GM18867 (cell line): ENCODE results near the gene FBXO10.
"Not testable (repeated sequence)": the region's sequence is repeated elsewhere in the genome, so short reads cannot be mapped to it uniquely, and the experiment has no call there.

Source experiments
- ATAC-seq: cut with Tn5 transposase; IDR thresholded peaks from one replicate; pipeline ENCODE4 v1.9.1; 2021; ENCODE audit warnings: mild to moderate bottlenecking, moderate library complexity; ENCODE audit not compliant: unreplicated experiment

Gene FBXO10

DNA sequence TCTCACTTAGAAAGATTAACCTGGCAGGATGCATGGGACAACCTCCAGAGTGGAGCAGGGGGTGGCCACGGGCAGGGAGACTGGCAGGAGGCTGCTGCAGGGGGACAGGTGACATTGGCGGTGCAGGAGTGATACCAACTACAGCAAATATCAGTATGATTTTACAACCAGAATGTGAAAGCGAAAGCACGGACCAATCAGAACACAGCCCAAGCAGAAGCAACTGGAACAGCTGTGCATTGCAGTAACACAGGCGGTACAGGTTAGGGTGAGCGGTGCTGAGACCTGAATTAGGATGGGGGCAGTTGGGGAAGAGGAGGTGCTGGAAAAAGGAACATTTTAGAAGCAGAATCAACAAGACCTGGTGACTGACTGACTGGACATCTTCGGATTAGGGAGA, 61.2 kb downstream of the FBXO10 start:
- no peak for ATAC-seq

DNA sequence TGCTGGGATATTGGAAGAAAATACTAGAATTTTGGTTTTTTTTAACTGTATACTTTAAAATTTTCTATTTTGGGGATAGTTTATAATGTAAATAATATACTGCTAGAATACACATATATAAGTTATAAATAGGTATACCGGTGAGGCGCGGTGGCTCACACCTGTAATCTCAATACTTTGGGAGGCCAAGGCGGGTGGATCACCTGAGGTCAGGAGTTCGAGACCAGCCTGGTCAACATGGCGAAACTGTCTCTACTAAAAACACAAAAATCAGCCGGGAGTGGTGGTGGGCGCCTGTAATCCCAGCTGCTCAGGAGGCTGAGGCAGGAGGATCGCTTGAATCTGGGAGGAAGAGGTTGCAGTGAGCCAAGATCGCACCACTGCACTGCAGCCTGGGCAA, 61.8 kb downstream of the FBXO10 start:
- ATAC-seq, result not testable (repeated sequence)

DNA sequence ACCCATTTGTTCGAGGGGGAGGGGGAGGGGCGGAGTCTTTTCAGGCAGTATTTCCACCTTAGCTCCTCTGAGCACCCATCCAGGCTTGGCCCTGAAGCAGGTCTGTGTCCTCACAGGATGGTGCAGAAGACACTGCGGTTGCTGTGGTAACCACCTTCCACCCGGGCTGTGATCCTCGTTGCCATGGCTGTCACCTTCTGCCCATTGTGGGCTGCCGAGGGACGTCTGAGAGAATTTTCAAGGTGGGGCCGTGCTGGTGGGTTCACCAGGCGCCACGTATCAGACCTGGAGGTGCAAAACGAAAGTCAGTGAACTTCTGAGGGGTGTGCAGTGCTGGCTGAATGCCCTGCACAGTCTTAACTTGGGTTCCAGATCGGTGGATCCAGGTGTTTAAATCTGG, 63.7 kb downstream of the FBXO10 start:
- ATAC-seq, result no peak

DNA sequence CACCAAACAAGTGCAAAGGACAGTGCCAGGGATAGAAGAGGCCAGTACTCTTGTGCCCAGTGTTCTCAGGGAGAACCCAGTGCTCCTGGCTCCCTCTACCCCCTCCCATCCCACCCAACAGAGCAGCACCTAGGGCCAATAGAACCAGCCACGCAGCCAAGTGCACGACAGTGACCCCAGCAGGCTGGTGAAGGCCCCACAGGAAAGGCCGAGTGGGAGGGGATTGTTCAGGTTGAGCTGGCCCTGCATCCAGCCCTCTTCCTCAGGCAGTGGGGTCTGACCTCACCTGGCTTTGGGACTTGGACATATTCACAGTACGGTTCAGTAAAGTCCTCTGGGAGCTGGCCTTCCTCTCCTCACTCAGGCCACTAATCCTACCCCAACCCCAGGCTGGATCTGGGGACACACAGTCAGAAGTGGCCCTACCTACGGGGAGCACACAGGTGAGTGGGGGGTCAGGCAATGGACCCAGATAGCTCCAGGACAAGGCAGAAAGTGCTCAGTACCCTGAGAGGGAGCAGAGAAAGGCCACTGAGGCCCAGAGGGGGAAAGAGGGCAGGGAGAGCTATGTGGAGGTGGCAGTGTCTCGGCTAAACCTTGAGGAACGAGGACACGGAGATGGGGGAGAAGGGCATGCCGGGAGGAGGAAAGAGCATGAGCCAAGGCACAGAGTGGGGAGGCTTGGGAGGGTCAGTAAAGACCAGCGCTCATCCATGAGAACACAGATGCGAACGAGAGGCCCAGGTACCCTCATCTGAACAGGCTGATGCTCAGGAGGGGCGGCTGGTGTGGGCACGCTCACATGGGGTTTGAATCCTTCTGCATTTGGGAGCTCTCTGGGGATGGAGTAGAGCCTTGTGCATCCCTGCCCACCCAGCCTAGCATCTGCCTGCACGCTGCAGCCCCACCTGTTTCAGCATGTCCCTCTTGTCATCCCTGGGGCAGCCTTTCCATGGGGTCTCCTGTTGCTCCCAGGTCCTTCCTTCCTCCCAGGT, 64.9 kb downstream of the FBXO10 start:
- ATAC-seq, result no peak

DNA sequence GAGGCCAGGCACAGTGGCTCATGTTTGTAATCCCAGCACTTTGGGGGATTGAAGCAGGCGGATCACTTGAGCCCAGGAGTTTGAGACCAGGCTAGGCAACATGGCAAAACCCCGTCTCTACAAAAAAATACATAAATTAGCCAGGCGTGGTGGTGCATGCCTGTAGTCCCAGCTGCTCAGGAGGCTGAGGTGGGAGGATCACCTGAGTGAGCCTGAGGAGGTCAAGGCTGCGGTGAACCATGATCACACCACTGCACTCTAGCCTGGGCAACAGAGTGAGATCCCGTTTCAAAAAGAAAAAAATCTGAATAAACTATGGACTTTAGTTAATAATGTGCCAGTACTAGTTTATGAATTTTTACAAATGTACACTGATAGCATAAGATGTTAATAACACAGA, 66.1 kb downstream of the FBXO10 start:
- ATAC-seq, result not testable (repeated sequence)

DNA sequence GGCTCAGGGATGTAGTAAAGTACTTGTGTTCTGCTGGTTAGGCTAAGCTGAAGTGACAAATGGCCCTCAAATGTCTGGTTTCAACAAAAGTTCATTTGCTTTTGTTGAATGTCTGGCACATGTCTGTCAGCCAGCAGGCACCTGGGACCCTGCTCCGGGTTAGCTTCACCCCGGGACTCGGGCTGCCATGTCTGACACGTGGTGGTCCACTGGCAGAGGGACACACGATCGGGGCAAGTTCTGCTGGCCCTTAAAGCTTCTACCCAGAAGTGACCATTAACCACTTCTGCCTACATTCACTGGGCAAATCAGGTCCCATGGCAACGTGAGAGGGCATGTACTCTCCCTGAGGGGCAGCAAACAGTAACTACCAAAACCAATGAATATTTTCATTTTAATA, 66.6 kb downstream of the FBXO10 start:
- no peak for ATAC-seq

DNA sequence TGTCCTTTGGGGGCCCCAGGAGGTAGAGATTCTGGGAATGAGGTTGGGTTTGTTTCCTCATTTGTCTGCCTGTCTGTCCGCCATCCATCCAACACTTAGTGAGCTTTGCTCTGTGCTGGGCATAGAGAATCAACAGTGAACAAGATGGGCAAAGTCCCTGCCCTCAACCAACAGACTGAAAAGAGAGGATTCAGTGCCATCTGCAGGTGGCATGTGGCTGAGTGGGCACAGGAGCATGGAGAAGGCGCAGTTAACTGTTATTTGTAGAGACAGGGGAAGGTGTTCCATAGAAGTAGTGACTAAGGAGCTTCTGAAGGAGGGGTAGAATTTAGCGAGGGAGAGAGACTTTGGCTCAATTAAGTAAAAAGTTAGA, 67.4 kb downstream of the FBXO10 start:
- no peak for ATAC-seq

DNA sequence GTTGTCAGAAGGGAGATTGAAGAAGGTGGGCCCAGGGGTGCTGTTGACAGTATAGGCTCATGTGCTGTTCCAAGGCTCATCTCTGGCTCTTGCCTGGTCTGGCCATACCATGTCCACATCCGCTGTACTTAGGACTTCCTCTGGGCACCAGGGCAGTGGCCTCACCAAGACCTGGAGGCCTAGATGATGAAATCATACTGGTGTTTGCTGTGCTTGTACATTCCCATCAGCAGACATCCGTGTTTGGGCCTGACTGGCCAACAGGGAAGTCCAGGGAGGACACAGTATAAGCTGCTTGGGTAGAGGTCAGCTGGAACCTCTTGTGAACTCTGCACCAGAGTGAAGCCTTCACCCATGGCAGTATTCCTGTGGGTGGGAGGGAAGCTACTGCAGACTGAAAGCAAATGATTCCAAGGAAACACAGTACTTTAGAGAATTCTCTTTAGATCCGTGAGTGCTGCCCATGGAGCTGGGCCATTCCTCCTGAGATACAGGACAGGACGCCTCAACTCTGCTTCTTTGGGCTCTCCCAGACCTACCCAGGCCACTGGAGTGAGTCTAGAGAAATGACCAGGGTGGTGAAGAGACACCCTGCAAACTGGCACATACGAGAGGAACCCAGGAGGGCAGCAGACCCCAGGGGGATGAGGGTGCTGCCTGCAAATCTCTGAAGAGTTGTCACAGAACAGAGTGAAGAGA, 67.9 kb downstream of the FBXO10 start:
- no peak for ATAC-seq

DNA sequence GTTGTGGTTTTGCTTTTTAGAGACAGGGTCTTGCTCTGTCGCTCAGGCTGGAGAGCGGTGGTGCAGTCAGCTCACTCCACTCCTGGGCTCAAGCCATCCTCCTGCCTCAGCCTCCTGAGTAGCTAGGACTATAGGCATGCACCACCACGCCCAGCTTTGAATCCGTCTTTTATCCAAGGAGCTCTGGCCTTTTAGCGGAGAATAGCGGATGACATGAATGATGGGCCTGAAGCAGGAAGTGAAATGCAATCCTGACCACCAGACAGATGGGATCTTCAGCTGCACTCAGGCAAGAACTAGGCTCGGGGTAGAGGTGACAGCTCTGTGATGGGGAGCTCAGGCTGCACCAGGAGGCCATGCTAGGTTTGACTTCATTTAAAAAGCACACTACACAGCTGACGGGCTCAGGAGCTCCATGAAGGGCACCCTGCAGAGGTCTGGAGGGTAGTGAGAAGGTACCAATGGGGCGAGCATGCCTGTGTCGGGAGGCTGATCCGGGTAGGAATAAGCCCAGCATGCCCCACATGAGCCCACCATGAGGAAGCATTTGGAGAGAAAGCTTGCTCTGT, 68.5 kb downstream of the FBXO10 start:
- ATAC-seq, result no peak

DNA sequence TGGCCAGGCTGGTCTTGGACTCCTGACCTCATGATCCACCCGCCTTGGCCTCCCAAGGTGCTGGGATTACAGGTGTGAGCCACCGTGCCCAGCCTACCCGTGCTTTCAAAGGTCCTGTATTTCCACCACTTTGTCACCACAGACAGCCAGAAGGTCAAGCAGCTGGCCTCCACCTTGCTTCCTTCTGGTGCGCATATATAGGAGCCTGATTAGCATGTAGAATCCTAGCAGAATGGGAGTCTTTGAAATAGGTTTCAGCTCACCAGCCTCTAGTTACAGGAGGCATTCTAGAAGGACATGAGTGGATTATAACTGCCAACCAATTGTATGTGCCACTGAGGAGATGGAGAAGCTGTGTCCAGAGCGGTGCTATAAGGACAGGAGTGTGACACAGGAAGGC, 71.6 kb downstream of the FBXO10 start:
- no peak for ATAC-seq

DNA sequence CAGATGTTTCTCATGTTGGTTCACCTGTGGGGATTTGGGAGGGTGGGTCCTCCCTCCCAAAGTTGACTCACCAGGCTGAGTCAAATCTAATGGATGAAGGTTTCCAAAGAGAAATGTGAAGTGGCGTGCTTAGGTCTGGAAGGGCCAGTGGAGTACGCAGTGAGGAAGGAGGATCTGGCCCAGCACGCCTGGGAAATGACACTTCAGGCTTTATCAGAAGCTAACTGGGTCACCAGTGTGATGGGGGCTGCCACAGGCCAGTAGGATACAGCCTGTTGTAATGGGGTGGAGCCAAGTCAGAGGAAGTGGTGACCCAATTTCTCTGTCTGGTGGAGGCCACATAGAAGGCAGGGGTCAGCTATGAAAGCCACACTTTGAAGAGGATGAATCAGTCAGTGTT, 72.4 kb downstream of the FBXO10 start:
- ATAC-seq, result no peak

DNA sequence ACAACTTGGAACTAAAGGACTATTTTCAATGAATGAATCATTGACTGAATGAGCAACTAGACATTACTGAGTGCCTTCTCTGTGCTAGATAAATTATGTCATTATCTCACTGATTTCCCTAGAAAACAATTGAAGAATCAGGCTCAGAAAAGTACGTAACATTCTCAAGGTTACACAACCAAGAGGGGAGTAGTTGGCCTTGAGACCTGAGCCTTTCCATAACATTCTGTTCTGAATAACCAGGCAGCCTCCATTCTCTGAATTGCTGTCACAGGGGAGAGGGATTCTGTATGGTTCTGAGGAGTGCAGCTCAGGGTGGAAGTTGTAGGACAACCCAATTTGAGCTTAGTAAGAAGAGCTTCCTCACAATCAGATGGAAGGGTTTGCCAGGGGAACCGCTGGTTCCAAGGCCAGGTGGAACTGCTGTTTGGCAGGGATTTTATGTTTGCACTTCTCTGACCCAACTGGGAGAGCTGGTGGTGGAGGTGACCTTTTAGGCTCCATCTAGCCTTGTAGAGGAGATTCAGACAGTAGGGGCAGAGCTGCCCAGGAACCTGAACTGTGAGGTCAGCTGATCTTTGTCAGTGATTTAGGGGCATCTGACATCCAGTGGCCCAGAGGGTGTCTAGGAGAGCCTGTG, 74.1 kb downstream of the FBXO10 start:
- no peak for ATAC-seq

DNA sequence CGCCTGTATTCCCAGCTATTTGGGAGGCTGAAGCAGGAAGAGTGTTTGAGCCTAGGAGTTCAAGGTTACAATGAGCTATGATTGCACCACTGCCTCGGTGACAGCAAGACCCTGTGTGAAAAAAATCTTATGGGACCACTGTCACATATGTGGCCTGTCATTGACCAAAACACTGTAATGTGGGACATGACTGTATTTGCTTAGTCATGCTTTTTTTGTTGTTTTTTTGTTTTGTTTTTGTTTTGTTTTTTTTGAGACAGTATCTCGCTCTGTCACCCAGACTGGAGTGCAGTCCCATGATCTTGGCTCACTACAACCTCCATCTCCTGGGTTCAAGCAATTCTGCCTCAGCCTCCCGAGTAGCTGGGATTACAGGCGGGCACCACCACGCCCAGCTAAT, 76.9 kb downstream of the FBXO10 start:
- ATAC-seq, result no peak

DNA sequence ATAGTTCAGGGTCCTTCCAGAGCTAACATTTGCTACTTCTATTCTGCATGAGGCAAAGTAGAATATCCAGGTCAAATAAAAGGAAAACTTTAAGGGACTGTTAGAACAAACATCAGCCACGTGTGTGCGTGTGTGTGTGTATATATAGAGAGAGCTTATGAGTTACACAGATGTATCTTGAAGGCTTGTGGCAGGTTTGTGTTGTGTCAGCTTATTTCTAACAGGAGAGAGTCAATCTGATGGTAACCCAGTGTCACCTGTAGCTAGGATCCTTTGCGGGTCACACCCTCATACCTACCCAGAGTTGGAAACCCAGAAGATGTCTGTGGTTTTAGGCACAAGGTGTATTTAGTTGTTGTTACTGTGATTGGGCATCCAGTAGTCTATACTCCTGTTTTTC, 77.7 kb downstream of the FBXO10 start:
- no peak for ATAC-seq

DNA sequence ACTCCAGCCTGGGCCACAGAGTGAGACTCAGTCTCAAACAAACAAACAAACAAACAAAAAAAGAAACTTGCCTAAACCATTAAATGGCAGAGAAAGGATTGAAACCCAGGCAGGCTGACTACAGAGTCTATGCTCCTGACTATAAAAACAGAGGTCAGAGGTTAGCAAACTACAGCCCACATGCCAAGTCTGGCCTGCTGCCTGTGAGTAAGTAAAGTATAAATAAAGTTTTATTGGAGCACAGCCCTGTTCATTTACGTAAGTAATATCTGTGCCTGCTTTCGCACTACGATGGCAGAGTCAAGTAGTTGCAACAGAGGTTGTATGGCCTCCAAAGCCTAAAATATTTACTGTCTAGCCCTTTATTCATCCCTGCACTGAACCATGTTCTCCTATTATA, 78.9 kb downstream of the FBXO10 start:
- ATAC-seq, result no peak

DNA sequence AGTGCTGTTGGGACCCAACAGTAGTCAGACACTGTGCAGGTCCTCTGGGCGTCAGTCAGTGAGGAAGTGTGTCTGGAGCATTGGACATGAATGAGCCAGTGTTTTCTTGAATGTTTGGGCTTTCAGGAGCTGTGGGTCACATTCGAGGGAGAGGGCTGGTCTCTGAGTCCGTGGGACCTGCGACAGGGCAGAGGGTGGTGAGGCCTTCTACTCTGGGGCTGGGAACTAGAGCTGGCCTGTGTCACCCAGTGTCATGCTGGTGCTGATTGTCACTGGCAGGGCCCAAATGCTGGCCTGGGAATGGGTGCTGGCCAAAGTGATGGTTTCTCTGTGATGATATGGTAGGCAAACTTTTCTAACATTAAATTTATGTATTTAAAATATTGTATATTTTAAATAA, 80.2 kb downstream of the FBXO10 start:
- ATAC-seq, result no peak

DNA sequence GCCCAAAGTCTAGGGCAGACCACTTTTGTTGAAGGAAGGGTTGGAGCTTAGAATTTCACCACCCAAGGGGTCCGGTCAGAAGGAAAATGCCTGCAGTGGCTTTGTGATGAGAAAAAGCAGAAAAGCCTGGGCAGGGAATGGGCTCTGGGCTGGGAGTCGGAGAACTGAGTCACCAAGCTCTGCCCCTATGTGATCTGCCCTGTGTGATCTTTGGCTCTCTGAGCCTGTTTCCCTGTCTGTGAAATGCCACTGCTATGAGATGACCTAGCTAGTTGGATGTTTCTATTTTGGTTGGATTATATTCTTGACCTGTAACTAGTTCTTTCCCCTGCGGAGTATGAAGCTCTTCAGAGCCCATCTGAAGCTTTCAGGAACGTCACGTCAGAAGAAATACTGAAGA, 80.6 kb downstream of the FBXO10 start:
- ATAC-seq, result no peak

DNA sequence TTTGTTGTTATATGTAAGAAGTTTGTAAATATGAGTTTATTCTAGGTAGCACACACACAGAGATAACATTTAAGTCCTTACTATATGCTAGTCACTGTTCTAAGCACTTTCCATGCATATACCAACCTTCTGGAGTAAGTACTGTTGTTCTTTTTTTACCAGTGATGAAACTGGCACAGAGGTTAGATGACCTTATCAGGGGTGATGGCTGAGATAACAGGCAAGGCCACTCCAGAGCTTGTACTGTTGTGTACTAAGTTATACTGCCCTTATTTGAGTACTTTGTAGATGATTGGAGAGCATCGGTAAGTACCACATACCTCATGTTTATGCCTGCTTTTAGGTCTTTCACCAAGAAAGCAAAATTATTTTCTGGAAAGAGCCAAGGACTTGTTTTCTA, 84.2 kb downstream of the FBXO10 start:
- ATAC-seq, result no peak

DNA sequence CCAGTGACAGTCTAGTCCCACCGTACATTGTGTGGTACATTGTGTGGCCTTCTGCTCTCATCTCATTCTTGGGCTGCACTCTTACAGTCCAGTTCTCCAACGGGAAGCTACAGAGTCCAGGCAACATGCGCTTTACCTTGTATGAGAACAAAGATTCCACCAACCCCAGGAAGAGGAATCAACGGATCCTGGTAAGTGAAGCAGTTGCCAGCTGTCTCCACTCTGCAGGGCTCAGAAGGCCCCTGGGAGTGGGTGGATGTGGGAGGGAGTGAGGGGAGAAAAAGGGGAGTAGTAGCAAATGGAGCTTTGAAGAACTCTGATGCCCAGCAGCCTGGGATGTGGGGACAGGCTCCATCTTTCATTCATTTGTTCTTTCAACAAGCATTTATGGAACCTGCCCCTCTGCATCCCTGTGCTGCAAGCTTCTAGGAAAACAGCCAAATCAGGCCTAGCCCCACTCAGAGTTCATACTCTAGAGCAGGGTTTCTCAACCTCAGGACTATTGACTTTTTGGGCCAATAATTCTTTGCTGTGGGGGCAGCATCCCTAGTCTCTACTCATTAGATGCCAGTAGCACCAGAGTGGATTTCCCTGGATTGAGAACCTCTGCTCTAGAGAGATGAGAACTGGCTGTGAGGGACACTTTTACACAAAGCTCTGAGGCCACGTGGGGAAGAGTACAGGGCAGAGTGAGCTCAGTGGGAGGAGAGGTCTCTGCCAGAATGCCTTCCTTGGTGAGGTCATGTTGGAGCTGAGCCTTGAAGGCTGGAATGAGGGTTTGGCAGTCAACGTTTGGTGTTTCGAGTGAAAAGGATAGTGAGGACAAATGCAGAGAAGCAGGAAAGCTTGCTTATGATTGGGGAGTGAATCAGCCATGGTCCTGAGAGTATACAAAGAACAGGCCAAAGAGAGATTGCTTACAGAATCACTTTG, 89.3 kb downstream of the FBXO10 start:
- no peak for ATAC-seq

DNA sequence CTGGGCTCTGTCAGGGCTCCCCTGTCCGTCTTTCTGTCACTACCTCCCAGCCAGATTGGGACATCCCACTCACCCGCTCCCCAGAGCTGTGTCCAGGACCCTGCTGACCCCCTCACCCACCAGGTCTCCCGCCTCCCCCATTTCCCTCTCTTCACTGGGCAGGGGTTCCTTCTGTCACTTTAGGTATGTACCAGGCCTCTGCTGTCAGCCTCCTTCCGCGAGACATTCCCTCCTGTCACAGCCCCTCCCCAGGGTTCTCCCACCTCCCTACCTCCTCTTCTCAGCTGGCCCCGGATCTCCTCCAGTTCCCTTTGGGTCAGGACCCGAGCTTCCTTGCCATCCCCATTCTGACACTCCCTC, 89.9 kb downstream of the FBXO10 start:
- no peak for ATAC-seq
